ENCODE measurements around the gene TINAGL1. TPM values are rescaled to one million over a fixed set of nuclear protein-coding genes. Genes with fewer than 3 reads are reported as not detected.

The TINAGL1 gene
- total and polyA plus RNA-seq, 2 of the 13 experiments (the other 11 are each of a cell fraction or from before 2014, with no cell fraction given), result 24.7 to 76.8 TPM

DNA sequence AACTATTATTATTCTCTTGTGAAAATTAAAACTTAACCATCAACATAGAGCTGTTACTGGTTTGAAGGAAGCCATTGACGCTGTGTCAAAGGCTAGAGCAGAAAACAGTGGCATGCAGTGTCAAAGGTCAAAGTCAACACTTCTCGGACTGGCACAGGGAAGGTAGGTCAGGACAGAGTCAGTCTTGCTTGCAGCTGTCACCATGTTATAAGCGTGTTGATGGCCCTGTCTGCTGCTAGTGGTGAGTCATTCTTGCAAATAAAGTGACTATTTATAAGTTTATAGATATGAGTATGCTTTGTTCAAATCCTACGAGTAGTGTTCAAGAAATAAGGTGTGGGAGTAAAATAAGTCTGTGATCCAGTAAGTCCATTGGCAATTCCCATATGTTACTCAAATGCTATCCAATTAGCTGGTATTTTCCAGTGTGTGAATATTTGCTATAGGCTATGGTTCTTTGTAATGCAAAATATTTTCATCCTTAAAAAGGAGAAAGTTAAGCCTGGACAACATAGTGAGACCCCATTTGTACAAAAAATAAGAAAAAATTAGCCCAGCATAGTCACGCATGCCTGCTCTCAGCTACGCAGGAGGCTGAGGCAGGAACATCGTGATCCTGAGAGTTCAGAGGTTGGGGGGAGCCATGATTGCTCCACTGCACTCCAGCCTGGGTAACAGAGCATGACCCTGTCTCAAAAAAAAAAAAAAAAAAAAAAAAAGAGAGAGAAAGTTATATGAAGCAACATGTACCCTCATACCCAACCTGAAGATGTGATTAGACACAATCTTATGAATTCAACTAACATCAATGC, 26.3 kb upstream of the TINAGL1 start (continued):
- no peak for TF ChIP-seq ZNF407 (CRISPR knock-in tag; IDR thresholded peaks at IDR 0.05; ENCODE audit: not compliant biosample characterization)
- TF ChIP-seq ZNF24 (IDR thresholded peaks at IDR 0.05), result no peak
- no peak for TF ChIP-seq SATB2 (CRISPR knock-in tag; IDR thresholded peaks at IDR 0.05)
- no peak for TF ChIP-seq HOXA3 (CRISPR knock-in tag; IDR thresholded peaks at IDR 0.05)
- TF ChIP-seq ZNF816 (CRISPR knock-in tag; IDR thresholded peaks at IDR 0.05; ENCODE audit: borderline replicate concordance), result no peak
- no peak for TF ChIP-seq KDM6A (CRISPR knock-in tag; IDR thresholded peaks at IDR 0.05; ENCODE audit: low read depth)
- TF ChIP-seq HOXA5 (CRISPR knock-in tag; IDR thresholded peaks at IDR 0.05), result no peak
- TF ChIP-seq RARA (CRISPR knock-in tag; IDR thresholded peaks at IDR 0.05), result peak; percentile 78
- TF ChIP-seq HMGXB3 (CRISPR knock-in tag; IDR thresholded peaks at IDR 0.05; ENCODE audit: borderline replicate concordance), result no peak
- peak; percentile 6; the same call in 1 of the 2 replicates for TF ChIP-seq ZNF547 (CRISPR knock-in tag; IDR thresholded peaks at IDR 0.05)
- TF ChIP-seq DZIP1 (CRISPR knock-in tag; IDR thresholded peaks at IDR 0.05), result no peak

Measured in HepG2 (cell line).